K562 (cell line): ENCODE results near the gene EFCAB8. TPM values are rescaled to one million over a fixed set of nuclear protein-coding genes. Genes with fewer than 3 reads are reported as not detected.

Source experiments
- ATAC-seq: fragments of 200-7000 bp; cut with Tn5 transposase; 3 replicates; pipeline ENCODE4 v1.9.1; 2020; ENCODE audit warnings: moderate library complexity
- BruUV-seq: library from RNA; stranded (reverse); fragments of 400-500 nt; replicated peaks from 2 replicates; lab custom pipeline; 2021; lab: Mats Ljungman, UMichigan
- CTCF ChIA-PET: fragments of 300-600 bp; formaldehyde crosslinking; extraction: SDS; loops from one replicate; lab custom pipeline; 2021; ENCODE audit warnings: low intra/inter-chr PET ratio; lab: Yijun Ruan, JAX
- POLR2A ChIA-PET: fragments of 300-600, 350-650 bp; sonication (Branson Sonifier 250); formaldehyde crosslinking; extraction: SDS; loops from one replicate; lab custom pipeline; 2021; ENCODE audit warnings: antibody characterized with exemption, inconsistent platforms; lab: Yijun Ruan, JAX
- DNase-seq, 4 experiments: peaks; one replicate each; pipeline versions ENCODE4 v3.0.0 to v3.0.0-alpha.2; 2011 to 2018; ENCODE audit warnings: low spot score in 3 of 4, mixed read lengths in 3 of 4; ENCODE audit errors: extremely low read depth in 1 of 4
- FAIRE-seq: peaks from 2 replicates; lab custom pipeline; 2011; peaks lifted over from hg19 to GRCh38; lab: Jason Lieb, UNC
- H2AFZ ChIP-seq: 2 replicates; pipeline ENCODE4 v1.6.0; 2011; ENCODE audit warnings: low read depth, low read length, control low read depth, inconsistent platforms
- H3K27ac ChIP-seq: fragments of 200-600 bp; 3 replicates; pipeline ENCODE4 v1.8.0; 2011; ENCODE audit warnings: low read depth, mild to moderate bottlenecking, control low read depth, inconsistent platforms, low read length, moderate library complexity, mixed read lengths; ENCODE audit errors: extremely low read depth
- H3K27me3 ChIP-seq, 2 experiments: fragments of 300-600 bp in 1 of 2; 2 replicates in 1 of 2; 3 replicates in 1 of 2; pipeline versions ENCODE4 v1.6.0 to v1.8.0; 2011; ENCODE audit warnings: inconsistent platforms in 2 of 2, low read length in 2 of 2, mild to moderate bottlenecking in 1 of 2, mixed read lengths in 1 of 2, moderate library complexity in 1 of 2; ENCODE audit not compliant: control insufficient read depth in 2 of 2, insufficient read depth in 2 of 2
- H3K36me3 ChIP-seq: fragments of 300-600 bp; 3 replicates; pipeline ENCODE4 v1.8.0; 2011; ENCODE audit warnings: mild to moderate bottlenecking, low read length, inconsistent platforms; ENCODE audit not compliant: control insufficient read depth, insufficient read depth
- H3K4me1 ChIP-seq, 2 experiments: fragments of 200-600 bp in 1 of 2; replicated peaks in 1 of 2; 2 replicates in 1 of 2; 3 replicates in 1 of 2; pipeline versions ENCODE4 v1.5.1 to v1.8.0; 2011; ENCODE audit warnings: inconsistent platforms in 2 of 2, low read length in 2 of 2, mild to moderate bottlenecking in 1 of 2, mixed read lengths in 1 of 2, moderate library complexity in 1 of 2; ENCODE audit not compliant: control insufficient read depth in 2 of 2, insufficient read depth in 2 of 2
- H3K4me2 ChIP-seq: 2 replicates; pipeline ENCODE4 v1.6.1; 2011; ENCODE audit warnings: low read length, control low read depth, inconsistent platforms, mixed read lengths; ENCODE audit not compliant: insufficient read depth
- H3K4me3 ChIP-seq: fragments of 200-600 bp; sonication (generic), shearing (Covaris generic); 2 replicates; pipeline ENCODE4 v1.5.1; 2016; ENCODE audit warnings: control low read depth, inconsistent platforms
- H3K79me2 ChIP-seq: fragments of 200-600 bp; 3 replicates; pipeline ENCODE4 v1.8.0; 2011; ENCODE audit warnings: low read length, inconsistent platforms; ENCODE audit not compliant: control insufficient read depth, insufficient read depth
- H3K9ac ChIP-seq, 2 experiments: 2 replicates each; pipeline versions ENCODE4 v1.6.0 to v1.6.1; 2011; ENCODE audit warnings: low read depth in 2 of 2, low read length in 2 of 2, control low read depth in 1 of 2, inconsistent platforms in 1 of 2, mild to moderate bottlenecking in 1 of 2, mixed read lengths in 1 of 2; ENCODE audit not compliant: insufficient read depth in 1 of 2
- H3K9me1 ChIP-seq: one replicate; pipeline ENCODE4 v1.6.0; 2011; ENCODE audit warnings: inconsistent platforms, mild to moderate bottlenecking, low read length, moderate library complexity; ENCODE audit not compliant: control insufficient read depth, insufficient read depth
- H3K9me3 ChIP-seq: replicated peaks from 2 replicates; pipeline ENCODE4 v1.5.1; 2011; ENCODE audit warnings: low read depth, low read length, inconsistent platforms; ENCODE audit not compliant: control insufficient read depth, insufficient read depth
- H4K20me1 ChIP-seq: replicated peaks from 2 replicates; pipeline ENCODE4 v1.6.1; 2011; ENCODE audit warnings: low read length, inconsistent platforms, mixed read lengths; ENCODE audit not compliant: control insufficient read depth, insufficient read depth
- CBX5 ChIP-seq: IDR thresholded peaks from 2 replicates; pipeline ENCODE4 v1.6.1; 2014; ENCODE audit warnings: low read depth, borderline replicate concordance
- ELF1 ChIP-seq: fragments of 200-800 bp; sonication (Bioruptor generic); IDR thresholded peaks from 2 replicates; pipeline ENCODE4 v1.6.1; 2016; ENCODE audit warnings: missing genetic modification characterization, missing compliant biosample characterization
- FOXM1 ChIP-seq, 2 experiments: fragments of 450-650 bp in 1 of 2; sonication (generic) in 1 of 2; formaldehyde crosslinking in 1 of 2; IDR thresholded peaks; 2 replicates each; pipeline versions ENCODE4 v1.6.1 to v1.9.0; 2017 to 2022; ENCODE audit warnings: low read depth in 2 of 2, mild to moderate bottlenecking in 2 of 2, missing genetic modification reagents in 1 of 2, moderate library complexity in 1 of 2
- GTF3C2 ChIP-seq: IDR thresholded peaks from 3 replicates; pipeline ENCODE4 v1.6.1; 2011; ENCODE audit warnings: borderline replicate concordance, mild to moderate bottlenecking, moderate library complexity; ENCODE audit not compliant: insufficient read length; ENCODE audit errors: extremely low read depth
- ILF3 ChIP-seq: fragments of 450-650 bp; IDR thresholded peaks from 2 replicates; pipeline ENCODE4 v1.6.1; 2018; ENCODE audit warnings: antibody characterized with exemption, mild to moderate bottlenecking, moderate library complexity, borderline replicate concordance
- JUNB ChIP-seq: fragments of 450-650 bp; formaldehyde crosslinking; conservative IDR thresholded peaks from 2 replicates; pipeline ENCODE4 v1.4.0; 2020; ENCODE audit warnings: mild to moderate bottlenecking
- MAZ ChIP-seq, 2 experiments: fragments of 450-650 bp in 1 of 2; sonication (generic) in 1 of 2; formaldehyde crosslinking; IDR thresholded peaks in 1 of 2; conservative IDR thresholded peaks in 1 of 2; 2 replicates each; pipeline versions ENCODE4 v1.4.0 to v1.5.0; 2020; ENCODE audit warnings: mild to moderate bottlenecking in 1 of 2, missing genetic modification reagents in 1 of 2
- MTA2 ChIP-seq: fragments of 450-650 bp; IDR thresholded peaks from 2 replicates; pipeline ENCODE4 v1.6.1; 2016; ENCODE audit warnings: low read depth
- MTF1 ChIP-seq: fragments of 250-450 bp; sonication (Bioruptor Pico); IDR thresholded peaks from 2 replicates; pipeline ENCODE4 v1.9.0; 2021; ENCODE audit warnings: moderate library complexity, mild to moderate bottlenecking, inconsistent platforms, borderline replicate concordance
- TAF15 ChIP-seq: fragments of 200-400 bp; formaldehyde crosslinking; IDR thresholded peaks from 2 replicates; pipeline ENCODE4 v1.6.1; 2017; ENCODE audit warnings: mild to moderate bottlenecking, low read depth, low read length, moderate library complexity
- THAP12 ChIP-seq: fragments of 250-450 bp; sonication (Bioruptor Pico); IDR thresholded peaks from 2 replicates; pipeline ENCODE4 v1.9.0; 2021; ENCODE audit warnings: mild to moderate bottlenecking, inconsistent platforms
- ZBTB43 ChIP-seq: sonication (generic); formaldehyde crosslinking; IDR thresholded peaks from 2 replicates; pipeline ENCODE4 v1.8.0; 2023; ENCODE audit warnings: mild to moderate bottlenecking, missing genetic modification reagents
- ZKSCAN1 ChIP-seq: fragments of 150-350 bp; IDR thresholded peaks from 2 replicates; pipeline ENCODE4 v1.6.1; 2016; ENCODE audit warnings: low read depth, low read length
- ZNF324 ChIP-seq: fragments of 250-450 bp; sonication (Bioruptor Pico); IDR thresholded peaks from 2 replicates; pipeline ENCODE4 v1.4.0; 2020; ENCODE audit warnings: mild to moderate bottlenecking
- ZNF444 ChIP-seq: fragments of 250-450 bp; sonication (Bioruptor Pico); IDR thresholded peaks from 2 replicates; pipeline ENCODE4 v1.4.0; 2020; ENCODE audit warnings: mild to moderate bottlenecking, moderate library complexity
- WGBS: fragments of 100-300 bp; shearing (Covaris generic); methylation state at CpG from one replicate; pipeline ENCODE4 v1.1.6; 2016; ENCODE audit warnings: low coverage, mixed read lengths; ENCODE audit not compliant: insufficient coverage; ENCODE audit errors: missing lambda C conversion rate; 5-methylcytosine and 5-hydroxymethylcytosine counted together
- in situ Hi-C: fragments of 300-500 bp; cut with MboI; formaldehyde crosslinking; loops from 4 replicates; pipeline ENCODE4 v1.15.0; 2018; ENCODE audit warnings: inconsistent platforms, mixed read lengths
- intact Hi-C: fragments of 100-400 bp; cut with micrococcal nuclease; formaldehyde crosslinking; loops from 2 replicates; pipeline ENCODE4 v1.14.2; 2022
- polyA plus RNA-seq, 8 experiments: library from polyadenylated mRNA; depleted of rRNA in 4 of 8; stranded (reverse) in 5 of 8; unstranded in 3 of 8; fragments of >200 nt; fragmentation: Nextera tagmentation in 2 of 8; fragmentation: Illumina TruSeq in 1 of 8; extraction: Ambion mirVana in 2 of 8; extraction: Trizol in 1 of 8; gene quantifications; 2 replicates each; pipeline versions ENCODE4 v1.2.1 to v1.2.3, GENCODE V29; 2011 to 2014; ENCODE audit warnings: inconsistent platforms in 1 of 8, missing spikeins in 1 of 8
- total RNA-seq, 7 experiments: library from RNA; depleted of rRNA in 6 of 7; stranded (reverse); fragments of >200 nt in 6 of 7; fragmentation: Illumina TruSeq in 2 of 7; extraction: Trizol in 2 of 7; gene quantifications; 2 replicates each; pipeline versions ENCODE4 v1.2.1 to v1.2.3, GENCODE V29; 2011 to 2021; ENCODE audit warnings: low replicate concordance in 1 of 7
- TF ChIP-seq, protein P1 (sequence below): sonication (generic); formaldehyde crosslinking; IDR thresholded peaks from 2 replicates; pipeline ENCODE4 v1.9.0; 2022; ENCODE audit warnings: mild to moderate bottlenecking, missing genetic modification reagents

EFCAB8 gene
- total and polyA plus RNA-seq, 9 of the 15 experiments (the other 6 are each of a cell fraction or from before 2014, with no cell fraction given) = 0.03 to 0.18 (median 0.11) TPM; not detected in 6

- Histone ChIP-seq H3K4me2 (no peak overlapping the region), H4K20me1 (peaks cover 2% of the 10 kb centered on the region; the same call in 1 of the 2 replicates), H3K9ac (no peak overlapping the region), H3K9me1 (no peaks in the 10 kb centered on the region), H3K27me3 (peaks cover 3 to 47% of the 10 kb centered on the region in 2 experiments; a peak in 4 of 5 replicates), H3K4me3 (no peak overlapping the region), H3K79me2 (no peaks in the 10 kb centered on the region), H3K4me1 (no peaks in the 10 kb centered on the region), H3K36me3 (no peaks in the 10 kb centered on the region), H2AFZ (no peak overlapping the region), H3K9me3 (no peaks in the 10 kb centered on the region), H3K27ac (no peak overlapping the region)
- POLR2A ChIA-PET = interaction anchor here (0.6 kb wide), 1 partner anchor 13 kb away, joined by 4 read pairs; no protein-coding TSS in a partner anchor
- no TSS peak for BruUV-seq
- in situ Hi-C loops (no loop called here), intact Hi-C loops (no loop called here)
- CTCF ChIA-PET = no interaction called here
- DNase-seq (no peak), FAIRE-seq (no peak), ATAC-seq (no peak)
- WGBS = 0% methylated on average over 9 of the region's 9 CpGs
- TF ChIP-seq CBX5 = no peak
- no peak for TF ChIP-seq MAZ (CRISPR knock-in tag; conservative IDR thresholded peaks at IDR 0.05 in 1 of 2, IDR thresholded peaks at IDR 0.05 in 1 of 2)
- TF ChIP-seq, protein P1, sequence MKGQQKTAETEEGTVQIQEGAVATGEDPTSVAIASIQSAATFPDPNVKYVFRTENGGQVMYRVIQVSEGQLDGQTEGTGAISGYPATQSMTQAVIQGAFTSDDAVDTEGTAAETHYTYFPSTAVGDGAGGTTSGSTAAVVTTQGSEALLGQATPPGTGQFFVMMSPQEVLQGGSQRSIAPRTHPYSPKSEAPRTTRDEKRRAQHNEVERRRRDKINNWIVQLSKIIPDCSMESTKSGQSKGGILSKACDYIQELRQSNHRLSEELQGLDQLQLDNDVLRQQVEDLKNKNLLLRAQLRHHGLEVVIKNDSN (CRISPR knock-in tag) = no peak
- no peak for TF ChIP-seq THAP12 (CRISPR knock-in tag)
- TF ChIP-seq TAF15 = no peak
- no peak for TF ChIP-seq ZBTB43 (CRISPR knock-in tag)
- TF ChIP-seq GTF3C2 = no peak
- no peak for TF ChIP-seq ILF3
- TF ChIP-seq MTF1 (CRISPR knock-in tag) = no peak
- no peak for TF ChIP-seq MTA2
- TF ChIP-seq ZNF324 (CRISPR knock-in tag) = no peak
- TF ChIP-seq ZKSCAN1 = no peak
- no peak for TF ChIP-seq ELF1 (tag)
- no peak for TF ChIP-seq FOXM1 (IDR thresholded peaks at IDR 0.05; ENCODE audit: low read depth)
- TF ChIP-seq FOXM1 (CRISPR knock-in tag; IDR thresholded peaks at IDR 0.05; ENCODE audit: low read depth) = no peak
- TF ChIP-seq ZNF444 (CRISPR knock-in tag) = no peak
- TF ChIP-seq JUNB = no peak
These were observed 50.7 kb downstream of the EFCAB8 start for GRCh38 chr20:32909451-32909850.
